HepG2 (cell line): ENCODE measurements around the gene GNB4. TPM values are rescaled to one million over a fixed set of nuclear protein-coding genes. Genes with fewer than 3 reads are reported as not detected.

Experiments
- ATAC-seq: fragments of 200-7000 bp; cut with Tn5 transposase; 3 replicates; pipeline ENCODE4 v1.9.1; 2020; ENCODE audit warnings: mild to moderate bottlenecking, moderate library complexity
- BruUV-seq: library from RNA; stranded (reverse); fragments of 400-500 nt; replicated peaks from 2 replicates; lab custom pipeline; 2021; lab: Mats Ljungman, UMichigan
- CTCF ChIA-PET: fragments of 300-600 bp; formaldehyde crosslinking; extraction: SDS; loops from one replicate; lab custom pipeline; 2021; ENCODE audit warnings: low total read pairs, inconsistent platforms, low intra/inter-chr PET ratio; lab: Yijun Ruan, JAX
- POLR2A ChIA-PET: fragments of 350-600 bp; sonication (Branson Sonifier 250); formaldehyde crosslinking; loops from one replicate; lab custom pipeline; 2020; ENCODE audit warnings: antibody characterized with exemption, inconsistent platforms; lab: Yijun Ruan, JAX
- DNase-seq: peaks from one replicate; pipeline ENCODE4 v3.0.0-alpha.2; 2015; ENCODE audit warnings: low spot score
- FAIRE-seq: peaks from 3 replicates; lab custom pipeline; 2011; peaks lifted over from hg19 to GRCh38; lab: Jason Lieb, UNC
- H2AFZ ChIP-seq: one replicate; pipeline ENCODE4 v1.6.1; 2011; ENCODE audit warnings: low read length, inconsistent platforms
- H3K27ac ChIP-seq: fragments of 300-600 bp; 3 replicates; pipeline ENCODE4 v1.8.0; 2011; ENCODE audit warnings: mixed run types, mild to moderate bottlenecking, mixed read lengths, low read length, inconsistent platforms; ENCODE audit not compliant: insufficient read depth; ENCODE audit errors: extremely low read length
- H3K27me3 ChIP-seq, 2 experiments: fragments of 200-600 bp in 1 of 2; 2 replicates in 1 of 2; 3 replicates in 1 of 2; pipeline versions ENCODE4 v1.6.0 to v1.8.0; 2011; ENCODE audit warnings: low read length in 2 of 2, mild to moderate bottlenecking in 2 of 2, moderate library complexity in 2 of 2, inconsistent platforms in 1 of 2; ENCODE audit not compliant: insufficient read depth in 2 of 2, control insufficient read depth in 1 of 2
- H3K36me3 ChIP-seq, 2 experiments: fragments of 200-600 bp in 1 of 2; replicated peaks in 1 of 2; 2 replicates in 1 of 2; 3 replicates in 1 of 2; pipeline versions ENCODE4 v1.5.1 to v1.8.0; 2011; ENCODE audit warnings: low read length in 2 of 2, inconsistent platforms in 1 of 2; ENCODE audit not compliant: insufficient read depth in 2 of 2, control insufficient read depth in 1 of 2
- H3K4me1 ChIP-seq: 2 replicates; pipeline ENCODE4 v1.5.1; 2012; ENCODE audit warnings: low read length, inconsistent platforms; ENCODE audit not compliant: insufficient read depth
- H3K4me2 ChIP-seq: 2 replicates; pipeline ENCODE4 v1.6.0; 2011; ENCODE audit warnings: low read depth, low read length, inconsistent platforms
- H3K4me3 ChIP-seq, 3 experiments: fragments of 200-600 bp in 1 of 3; sonication (generic), shearing (Covaris generic) in 1 of 3; replicated peaks in 1 of 3; 2 replicates each; pipeline ENCODE4 v1.5.1; 2011 to 2016; ENCODE audit warnings: low read length in 3 of 3, inconsistent platforms in 2 of 3, low read depth in 2 of 3, mild to moderate bottlenecking in 2 of 3, control low read depth in 1 of 3, mixed read lengths in 1 of 3; ENCODE audit not compliant: insufficient read depth in 1 of 3
- H3K79me2 ChIP-seq: one replicate; pipeline ENCODE4 v1.6.1; 2011; ENCODE audit warnings: low read length, inconsistent platforms; ENCODE audit not compliant: insufficient read depth
- H3K9ac ChIP-seq: 2 replicates; pipeline ENCODE4 v1.6.0; 2011; ENCODE audit warnings: mild to moderate bottlenecking, low read depth, low read length, inconsistent platforms; ENCODE audit not compliant: insufficient read depth
- H3K9me3 ChIP-seq: 2 replicates; pipeline ENCODE4 v1.5.1; 2012; ENCODE audit warnings: mild to moderate bottlenecking, low read length
- H4K20me1 ChIP-seq: 2 replicates; pipeline ENCODE4 v1.6.0; 2011; ENCODE audit warnings: inconsistent platforms, mild to moderate bottlenecking, low read length, moderate library complexity; ENCODE audit not compliant: insufficient read depth
- ARNT2 ChIP-seq: sonication (generic); formaldehyde crosslinking; IDR thresholded peaks from 2 replicates; pipeline ENCODE4 v1.8.0; 2022; ENCODE audit warnings: mild to moderate bottlenecking, low read depth, missing genetic modification reagents, moderate library complexity
- CREBL2 ChIP-seq: sonication (generic); formaldehyde crosslinking; IDR thresholded peaks from 2 replicates; pipeline ENCODE4 v1.8.1; 2023; ENCODE audit warnings: missing genetic modification reagents, mild to moderate bottlenecking, borderline replicate concordance
- TAF15 ChIP-seq: fragments of 200-400 bp; formaldehyde crosslinking; IDR thresholded peaks from one replicate; pipeline ENCODE4 v1.6.1; 2018; ENCODE audit warnings: mild to moderate bottlenecking, low read depth, low read length; ENCODE audit not compliant: poor library complexity, severe bottlenecking
- TBP ChIP-seq: sonication (generic); formaldehyde crosslinking; IDR thresholded peaks from 2 replicates; pipeline ENCODE4 v1.5.0; 2020; ENCODE audit warnings: missing genetic modification reagents
- TEAD2 ChIP-seq: sonication (generic); formaldehyde crosslinking; IDR thresholded peaks from 2 replicates; pipeline ENCODE4 v1.9.0; 2021; ENCODE audit warnings: missing genetic modification reagents
- XBP1 ChIP-seq: sonication (generic); formaldehyde crosslinking; IDR thresholded peaks from 2 replicates; pipeline ENCODE4 v1.5.0; 2020; ENCODE audit warnings: missing genetic modification reagents
- ZNF280D ChIP-seq: sonication (generic); formaldehyde crosslinking; IDR thresholded peaks from 2 replicates; pipeline ENCODE4 v1.5.1; 2020; ENCODE audit warnings: mild to moderate bottlenecking, missing genetic modification reagents
- ZNF614 ChIP-seq: IDR thresholded peaks from 2 replicates; pipeline ENCODE4 v1.6.1; 2018; ENCODE audit warnings: missing biosample characterization, missing genetic modification reagents, inconsistent platforms, borderline replicate concordance
- ZNF619 ChIP-seq: sonication (generic); formaldehyde crosslinking; IDR thresholded peaks from 2 replicates; pipeline ENCODE4 v1.4.0; 2020; ENCODE audit warnings: mild to moderate bottlenecking, missing genetic modification reagents
- ZNF75D ChIP-seq: sonication (generic); formaldehyde crosslinking; IDR thresholded peaks from 2 replicates; pipeline ENCODE4 v1.8.1; 2023; ENCODE audit warnings: missing genetic modification reagents, mild to moderate bottlenecking, borderline replicate concordance
- WGBS: methylation state at CpG from one replicate; pipeline ENCODE4 v1.1.6; 2017; ENCODE audit warnings: low lambda C conversion rate; 5-methylcytosine and 5-hydroxymethylcytosine counted together
- in situ Hi-C: cut with HindIII; loops from 2 replicates; pipeline ENCODE4 v1.10.0; 2017; ENCODE audit warnings: low pct_unique_long_range_greater_than_20kb; ENCODE audit not compliant: extremely low pct_ligation_motif_present
- intact Hi-C: fragments of 100-400 bp; cut with micrococcal nuclease; formaldehyde crosslinking; loops from one replicate; pipeline ENCODE4 v1.10.0; 2022; ENCODE audit not compliant: unreplicated experiment
- polyA plus RNA-seq, 8 experiments: library from polyadenylated mRNA; depleted of rRNA in 3 of 8; stranded (reverse) in 7 of 8; unstranded in 1 of 8; fragments of >200 nt; fragmentation: Illumina TruSeq in 4 of 8; extraction: Trizol in 4 of 8; gene quantifications; 2 replicates each; pipeline versions ENCODE4 v1.2.1 to v1.2.3, GENCODE V29; 2011 to 2016; ENCODE audit warnings: low read depth in 4 of 8, missing spikeins in 1 of 8, mixed read lengths in 1 of 8; ENCODE audit not compliant: insufficient read depth in 1 of 8
- total RNA-seq, 5 experiments: library from RNA; depleted of rRNA; stranded (reverse); fragments of >200 nt; fragmentation: Illumina TruSeq; extraction: Trizol; gene quantifications; 2 replicates each; pipeline ENCODE4 v1.2.3, GENCODE V29; 2016; ENCODE audit warnings: low read depth in 1 of 5

The GNB4 gene
- total and polyA plus RNA-seq, 2 of the 13 experiments (the other 11 are each of a cell fraction or from before 2014, with no cell fraction given) = 0.07 to 0.13 TPM

- intact Hi-C loops (no loop called here), in situ Hi-C loops (no loop called here)
- Histone ChIP-seq H3K79me2 (no peaks in the 10 kb centered on the region), H3K4me2 (no peak overlapping the region), H3K4me1 (peaks cover 17% of the 10 kb centered on the region), H3K9me3 (no peaks in the 10 kb centered on the region), H3K9ac (no peak overlapping the region), H3K27me3 (peaks cover 0 to 37% of the 10 kb centered on the region in 2 experiments; a peak in 3 of 5 replicates), H3K27ac (no peak overlapping the region), H2AFZ (no peak overlapping the region), H3K36me3 (no peaks in the 10 kb centered on the region), H4K20me1 (no peaks in the 10 kb centered on the region), H3K4me3 (no peak overlapping the region)
- FAIRE-seq = no peak
- ATAC-seq = no peak
- ChIA-PET POLR2A (no interaction called here), CTCF (no interaction called here)
- DNase-seq = no peak
- no TSS peak for BruUV-seq
- TF ChIP-seq ZNF614 (CRISPR knock-in tag) (no peak), XBP1 (CRISPR knock-in tag) (no peak), TBP (no peak), TEAD2 (CRISPR knock-in tag) (no peak), CREBL2 (CRISPR knock-in tag) (no peak), ARNT2 (CRISPR knock-in tag) (no peak), ZNF619 (no peak), ZNF75D (no peak), ZNF280D (CRISPR knock-in tag) (no peak), TAF15 (no peak)
- WGBS = 48% methylated on average over 6 of the region's 6 CpGs
Observed at GRCh38 chr3:179455954-179456353, 4.7 kb upstream of the GNB4 start.
